Measurements from ENCODE around the gene DAAM1.
A peak's percentile ranks its signal among the peaks of the same experiment; 100 is the strongest.

DAAM1 gene

GRCh38 chr14:59360923-59361794 is 172.7 kb downstream of the DAAM1 start:
- peak in 13 of 56 donors; percentile 5 to 46 (median 21) for DNase-seq

- no peak for DNase-seq
Measured at GRCh38 chr14:59362513-59362912, 174.0 kb downstream of the DAAM1 start.

- DNase-seq, result no peak
Measured at GRCh38 chr14:59363531-59364226, 175.2 kb downstream of the DAAM1 start.

- no peak for DNase-seq
Measured at GRCh38 chr14:59370158-59370742, 181.8 kb downstream of the DAAM1 start.

- DNase-seq, result no peak
Measured at GRCh38 chr14:59371771-59372170, 183.3 kb downstream of the DAAM1 start.

GRCh38 chr14:59374048-59374447 is 185.6 kb downstream of the DAAM1 start:
- DNase-seq, result no peak

- no peak for DNase-seq
Measured at GRCh38 chr14:59376686-59377085, 188.2 kb downstream of the DAAM1 start.

- DNase-seq, result no peak
Measured at GRCh38 chr14:59377491-59377890, 189.0 kb downstream of the DAAM1 start.

GRCh38 chr14:59377991-59378601 is 189.6 kb downstream of the DAAM1 start:
- no peak for DNase-seq

- DNase-seq, result no peak
Measured at GRCh38 chr14:59389936-59390335, 201.5 kb downstream of the DAAM1 start.

- no peak for DNase-seq
Measured at GRCh38 chr14:59391388-59391787, 202.9 kb downstream of the DAAM1 start.

GRCh38 chr14:59394268-59394667 is 205.8 kb downstream of the DAAM1 start:
- no peak for DNase-seq

- no peak for DNase-seq
Measured at GRCh38 chr14:59395672-59396071, 207.2 kb downstream of the DAAM1 start.

GRCh38 chr14:59398841-59399240 is 210.4 kb downstream of the DAAM1 start:
- DNase-seq, result no peak

GRCh38 chr14:59406454-59407245 is 218.2 kb downstream of the DAAM1 start:
- no peak for DNase-seq

GRCh38 chr14:59407246-59408010 is 219.0 kb downstream of the DAAM1 start:
- DNase-seq, result no peak

GRCh38 chr14:59415836-59416602 is 227.6 kb downstream of the DAAM1 start:
- DNase-seq, result no peak

GRCh38 chr14:59417311-59417710 is 228.8 kb downstream of the DAAM1 start:
- peak in 11 of 56 donors; percentile 1 to 34 (median 6) for DNase-seq

- no peak for DNase-seq
Measured at GRCh38 chr14:59419303-59419702, 230.8 kb downstream of the DAAM1 start.

Data from nucleus accumbens (tissue), 56 donors.